Kidney capillary endothelial cell (primary cell): ENCODE results near the gene GPR152.
"Not testable (repeated sequence)": the region's sequence is repeated elsewhere in the genome, so short reads cannot be mapped to it uniquely, and the experiment has no call there.

Experiments used
- DNase-seq: peaks from one replicate; pipeline ENCODE4 v3.0.0-alpha.2; 2018; ENCODE audit warnings: low spot score

Gene GPR152

DNA sequence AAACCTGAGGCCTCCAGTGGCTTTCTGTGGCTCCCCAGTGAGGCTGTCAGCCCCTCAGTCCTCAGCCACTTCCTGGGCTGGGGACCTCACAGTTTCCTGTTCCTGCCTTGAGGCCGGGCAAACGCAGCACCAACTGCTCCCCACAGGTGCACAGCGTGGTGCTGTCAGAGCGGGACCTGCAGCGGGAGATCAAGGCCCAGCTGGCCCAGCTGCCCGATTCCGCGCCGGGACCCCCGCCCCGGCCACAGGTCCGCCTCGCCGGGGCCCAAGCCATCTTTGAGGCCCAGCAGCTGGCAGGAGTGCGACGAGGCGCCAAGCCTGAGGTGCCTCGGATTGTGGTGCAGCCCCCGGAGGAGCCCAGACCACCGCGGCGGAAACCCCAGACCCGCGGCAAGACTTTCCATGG is 43.3 kb downstream of the GPR152 start:
- DNase-seq, result no peak

DNA sequence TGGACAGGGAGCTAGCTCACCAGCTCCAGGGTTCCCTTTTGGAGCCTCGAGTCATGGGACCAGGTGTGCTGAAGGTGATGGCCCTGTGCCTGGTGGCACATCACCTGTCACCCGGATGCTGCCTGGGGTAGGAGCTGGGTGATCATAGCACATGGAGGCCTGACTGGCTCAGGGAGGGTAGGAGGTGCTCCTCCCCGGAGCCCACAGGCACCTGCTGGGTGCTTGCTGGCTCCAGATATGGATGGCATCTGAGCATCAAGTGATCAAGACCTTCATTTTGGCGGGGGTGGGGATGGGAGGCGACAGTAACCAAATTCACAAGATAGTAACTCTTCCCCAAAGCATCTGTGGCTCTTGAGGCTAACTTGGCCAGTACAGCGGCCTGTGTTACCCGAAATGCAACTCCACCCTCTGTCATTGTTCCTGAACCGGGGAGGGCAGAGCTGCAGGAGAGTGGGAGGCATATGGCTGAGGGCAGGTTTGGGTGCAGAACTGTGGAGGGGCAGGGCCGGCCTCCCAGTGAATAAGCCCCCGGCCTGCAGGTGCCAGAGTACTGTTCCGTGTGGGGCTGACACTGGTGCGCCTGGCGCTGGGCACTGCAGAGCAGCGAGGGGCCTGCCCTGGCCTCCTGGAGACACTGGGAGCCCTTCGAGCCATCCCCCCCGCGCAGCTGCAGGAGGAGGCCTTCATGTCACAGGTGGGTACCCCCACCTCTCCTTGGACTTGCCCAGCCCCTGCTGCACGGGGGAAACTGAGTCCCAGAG is 43.9 kb downstream of the GPR152 start:
- no peak for DNase-seq

- DNase-seq, result no peak
Measured at GRCh38 chr11:67407688-67408163, 44.8 kb downstream of the GPR152 start.

- no peak for DNase-seq
Measured at GRCh38 chr11:67406969-67407687, 45.4 kb downstream of the GPR152 start.

DNA sequence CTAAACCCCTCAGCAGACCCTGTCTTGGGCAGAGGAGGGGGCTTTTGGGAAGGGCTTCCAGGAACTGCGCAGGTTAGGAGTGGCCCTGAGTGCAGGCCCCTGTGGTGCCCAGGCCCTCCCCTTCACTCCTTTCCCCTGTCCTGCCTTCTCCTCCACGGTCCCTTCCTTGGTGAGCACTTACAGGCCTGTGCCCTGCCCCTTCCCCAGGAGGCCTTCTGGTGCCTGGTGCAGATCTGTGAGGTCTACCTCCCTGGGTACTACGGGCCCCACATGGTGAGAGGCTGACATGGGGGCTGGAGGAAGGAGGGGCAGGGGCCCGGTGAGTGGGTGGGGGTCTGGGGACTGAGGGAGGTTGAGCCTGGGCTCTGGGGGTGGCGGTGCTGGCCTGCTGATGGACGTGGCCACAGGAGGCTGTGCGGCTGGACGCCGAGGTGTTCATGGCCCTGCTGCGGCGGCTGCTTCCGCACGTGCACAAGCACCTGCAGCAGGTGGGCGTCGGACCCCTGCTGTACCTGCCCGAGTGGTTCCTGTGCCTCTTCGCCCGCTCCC is 46.0 kb downstream of the GPR152 start:
- no peak for DNase-seq

- no peak for DNase-seq
Measured at GRCh38 chr11:67405688-67406339, 46.7 kb downstream of the GPR152 start.

DNA sequence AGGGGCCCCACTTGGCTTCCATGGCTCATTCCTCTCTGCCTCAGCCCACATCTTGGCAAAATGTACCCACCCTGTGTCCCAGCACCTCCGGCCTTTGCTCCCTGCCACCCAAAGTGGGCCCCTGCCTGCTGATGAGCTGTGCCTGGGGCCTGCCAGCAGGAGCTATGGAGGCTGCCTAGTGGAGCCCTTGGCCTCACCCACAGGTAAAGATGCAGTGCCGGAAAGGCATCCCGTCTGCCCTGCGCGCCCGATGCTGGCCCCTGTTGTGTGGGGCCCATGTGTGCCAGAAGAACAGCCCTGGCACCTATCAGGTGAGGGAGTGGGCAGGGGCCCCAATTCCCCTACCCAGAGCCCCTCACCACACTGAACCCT is 47.3 kb downstream of the GPR152 start:
- DNase-seq, result no peak

DNA sequence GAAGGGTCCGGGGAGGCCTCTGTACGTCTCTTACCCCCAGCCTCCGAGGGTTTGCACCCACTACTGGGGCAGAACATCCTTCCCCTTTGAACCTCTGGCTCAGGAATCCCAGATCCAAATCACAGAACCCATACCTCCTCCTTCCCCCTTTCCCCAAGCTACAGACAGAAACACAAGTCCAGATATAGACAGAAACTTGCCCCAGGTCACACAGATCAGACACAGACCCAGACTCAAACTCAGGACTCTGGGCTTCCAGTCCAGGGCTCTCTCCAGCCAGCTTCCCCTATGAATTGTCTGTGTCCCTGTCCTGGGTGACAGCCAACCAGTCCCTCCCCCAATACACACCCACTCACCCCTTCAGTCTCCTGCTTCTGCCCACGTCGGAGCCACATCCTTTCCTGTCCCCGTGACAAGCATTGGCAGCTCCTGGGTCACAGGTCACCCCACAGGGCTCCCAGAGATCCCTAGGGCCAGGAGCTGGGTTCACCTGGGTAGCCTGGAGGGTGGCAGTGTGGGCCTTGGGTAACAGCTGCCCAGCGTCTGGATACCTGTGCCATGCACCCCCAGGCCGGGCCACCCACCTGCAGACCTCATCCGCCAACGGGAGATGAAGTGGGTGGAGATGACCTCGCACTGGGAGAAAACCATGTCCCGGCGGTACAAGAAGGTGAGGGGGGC is 47.9 kb downstream of the GPR152 start:
- DNase-seq, result no peak

GRCh38 chr11:67403085-67403484 is 49.4 kb downstream of the GPR152 start:
- DNase-seq, result not testable (repeated sequence)

- not testable (repeated sequence) for DNase-seq
Measured at GRCh38 chr11:67402192-67402839, 50.2 kb downstream of the GPR152 start.

DNA sequence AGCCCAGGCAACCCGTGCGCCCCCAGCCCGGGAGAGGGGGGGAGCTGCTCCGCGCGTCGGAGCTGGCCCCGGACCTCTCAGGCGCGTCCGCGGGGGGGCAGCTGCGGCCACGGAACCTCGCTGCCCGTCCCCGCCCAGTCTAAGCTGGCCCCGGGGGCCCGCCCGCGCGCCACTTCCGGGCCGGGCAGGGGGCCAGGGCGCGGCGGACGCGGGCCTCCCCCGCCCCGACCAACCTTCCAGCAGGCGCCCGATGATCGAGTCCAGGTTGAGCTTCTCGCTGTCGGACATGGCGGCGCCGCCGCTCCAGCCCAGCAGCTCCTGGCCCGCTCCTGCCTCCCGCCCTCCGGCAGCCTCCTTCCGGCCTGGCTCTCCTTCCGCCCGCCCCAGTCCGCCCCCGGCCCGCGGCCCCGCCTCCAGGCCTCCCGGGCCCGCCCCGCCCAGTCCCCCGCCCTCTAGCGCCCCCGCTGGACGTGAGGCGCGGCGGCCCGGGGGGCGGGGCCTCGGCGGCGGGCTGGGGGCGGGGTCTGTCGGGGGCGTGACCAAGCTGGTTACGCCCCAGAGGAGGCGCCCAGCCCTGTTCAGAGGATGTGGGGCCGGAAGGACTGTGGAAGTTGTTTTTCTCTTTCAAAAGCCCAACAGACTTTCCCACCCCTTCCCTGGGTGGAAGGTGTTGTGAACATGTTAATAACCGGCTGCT is 50.9 kb downstream of the GPR152 start, which contains the start of gene PPP1CA:
Gene PPP1CA (minus strand): TSS at position 364 of the 697 bp plus-strand sequence. CDS start 76 bp downstream, at position 288.
- peak; percentile 86 for DNase-seq
